Endodermal cell (in vitro differentiated cells): ENCODE measurements around the gene TRPV6. TPM values are rescaled to one million over a fixed set of nuclear protein-coding genes. Genes with fewer than 3 reads are reported as not detected.
A peak's percentile ranks its signal among the peaks of the same experiment; 100 is the strongest.

Experiments used
- DNase-seq: peaks from one replicate; pipeline ENCODE4 v3.0.0-alpha.2; 2017
- H3K27ac ChIP-seq: 2 replicates; pipeline ENCODE4 v1.5.1; 2013; ENCODE audit warnings: mild to moderate bottlenecking, low read depth, low read length, moderate library complexity
- H3K27me3 ChIP-seq: 2 replicates; pipeline ENCODE4 v1.6.1; 2013; ENCODE audit warnings: mild to moderate bottlenecking, low read length, moderate library complexity; ENCODE audit not compliant: insufficient read depth, control insufficient read depth, poor library complexity, severe bottlenecking
- H3K36me3 ChIP-seq: 2 replicates; pipeline ENCODE4 v1.7.0; 2013; ENCODE audit warnings: mild to moderate bottlenecking, low read length, moderate library complexity; ENCODE audit not compliant: control insufficient read depth, insufficient read depth
- H3K4me1 ChIP-seq: one replicate; pipeline ENCODE4 v1.7.0; 2013; ENCODE audit warnings: low read length; ENCODE audit not compliant: control insufficient read depth, insufficient read depth
- H3K4me3 ChIP-seq: 2 replicates; pipeline ENCODE4 v1.5.1; 2013; ENCODE audit warnings: mild to moderate bottlenecking, low read length, moderate library complexity
- H3K9ac ChIP-seq: 2 replicates; pipeline ENCODE4 v1.6.1; 2013; ENCODE audit warnings: mild to moderate bottlenecking, low read length, moderate library complexity; ENCODE audit not compliant: poor library complexity, severe bottlenecking; ENCODE audit errors: extremely low read depth
- H3K9me3 ChIP-seq: 2 replicates; pipeline ENCODE4 v1.6.1; 2013; ENCODE audit warnings: mild to moderate bottlenecking, low read length, moderate library complexity; ENCODE audit not compliant: control insufficient read depth
- H3K27ac Mint-ChIP-seq: 2 replicates; pipeline ENCODE4 v1.8.0; 2020; ENCODE audit warnings: mixed read lengths
- H3K27me3 Mint-ChIP-seq: 2 replicates; pipeline ENCODE4 v1.8.0; 2021; ENCODE audit warnings: mild to moderate bottlenecking, mixed read lengths; ENCODE audit not compliant: insufficient read depth
- H3K36me3 Mint-ChIP-seq: 2 replicates; pipeline ENCODE4 v1.8.0; 2020; ENCODE audit warnings: low read depth, mixed read lengths
- H3K4me1 Mint-ChIP-seq: 2 replicates; pipeline ENCODE4 v1.8.0; 2020; ENCODE audit warnings: mixed read lengths
- H3K4me3 Mint-ChIP-seq: 2 replicates; pipeline ENCODE4 v1.8.0; 2020; ENCODE audit warnings: mild to moderate bottlenecking, moderate library complexity, mixed read lengths
- H3K9me3 Mint-ChIP-seq: 2 replicates; pipeline ENCODE4 v1.8.0; 2020; ENCODE audit warnings: mild to moderate bottlenecking, mixed read lengths
- WGBS, 2 experiments: methylation state at CpG; one replicate each; pipeline versions ENCODE4 v1.1.5 to v1.1.7; 2013; ENCODE audit warnings: missing lambda C conversion rate in 2 of 2, mixed read lengths in 1 of 2; ENCODE audit not compliant: insufficient coverage in 1 of 2, insufficient read length in 1 of 2; 5-methylcytosine and 5-hydroxymethylcytosine counted together
- total RNA-seq, 2 donors: library from RNA; stranded (reverse); fragmentation: NEBNext Ultra II Directional in 1 of 2; extraction: Animal tissue kit (Norgen Biotek cat#: 25700) in 1 of 2; gene quantifications; 2 replicates in 1 of 2; 3 replicates in 1 of 2; pipeline ENCODE4 v1.2.1, GENCODE V29; 2021
- TF ChIP-seq, protein P1 (sequence below): fragments of 200-600 bp; sonication (generic); conservative IDR thresholded peaks from 2 replicates; pipeline ENCODE4 v1.5.0; 2021; ENCODE audit warnings: antibody characterized with exemption, mild to moderate bottlenecking

TRPV6 gene
- total RNA-seq, 2 donors from 2014 or later = 2.7 to 4.1 TPM

DNA sequence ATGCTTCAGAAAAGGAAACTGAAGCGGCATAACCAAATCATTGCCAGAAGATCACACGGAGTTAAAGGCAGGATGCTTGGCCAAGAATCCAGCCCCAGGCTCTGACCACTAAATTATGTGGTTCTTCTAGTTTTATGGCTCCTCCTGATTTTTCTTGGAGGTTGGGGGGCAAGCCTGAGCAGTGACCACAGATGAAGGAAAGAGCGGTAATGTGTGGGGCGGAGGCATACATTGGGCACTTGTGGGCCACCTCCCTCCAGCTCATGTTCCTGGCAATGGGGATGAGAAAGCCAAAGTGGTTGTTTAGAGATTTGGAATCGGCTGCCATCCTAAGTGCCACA, 3.2 kb downstream of the TRPV6 start:
- TF ChIP-seq, protein P1, sequence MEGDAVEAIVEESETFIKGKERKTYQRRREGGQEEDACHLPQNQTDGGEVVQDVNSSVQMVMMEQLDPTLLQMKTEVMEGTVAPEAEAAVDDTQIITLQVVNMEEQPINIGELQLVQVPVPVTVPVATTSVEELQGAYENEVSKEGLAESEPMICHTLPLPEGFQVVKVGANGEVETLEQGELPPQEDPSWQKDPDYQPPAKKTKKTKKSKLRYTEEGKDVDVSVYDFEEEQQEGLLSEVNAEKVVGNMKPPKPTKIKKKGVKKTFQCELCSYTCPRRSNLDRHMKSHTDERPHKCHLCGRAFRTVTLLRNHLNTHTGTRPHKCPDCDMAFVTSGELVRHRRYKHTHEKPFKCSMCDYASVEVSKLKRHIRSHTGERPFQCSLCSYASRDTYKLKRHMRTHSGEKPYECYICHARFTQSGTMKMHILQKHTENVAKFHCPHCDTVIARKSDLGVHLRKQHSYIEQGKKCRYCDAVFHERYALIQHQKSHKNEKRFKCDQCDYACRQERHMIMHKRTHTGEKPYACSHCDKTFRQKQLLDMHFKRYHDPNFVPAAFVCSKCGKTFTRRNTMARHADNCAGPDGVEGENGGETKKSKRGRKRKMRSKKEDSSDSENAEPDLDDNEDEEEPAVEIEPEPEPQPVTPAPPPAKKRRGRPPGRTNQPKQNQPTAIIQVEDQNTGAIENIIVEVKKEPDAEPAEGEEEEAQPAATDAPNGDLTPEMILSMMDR = no peak
- Histone ChIP-seq H3K4me1 (no peaks in the 10 kb centered on the region), H3K27ac (no peak overlapping the region), H3K9ac (no peak overlapping the region), H3K4me3 (no peak overlapping the region), H3K36me3 (no peaks in the 10 kb centered on the region), H3K9me3 (no peaks in the 10 kb centered on the region), H3K27me3 (peaks cover 5% of the 10 kb centered on the region)
- Mint-ChIP-seq H3K27ac (no peak overlapping the region), H3K4me3 (no peak overlapping the region), H3K4me1 (peaks cover 7% of the 10 kb centered on the region), H3K27me3 (peaks cover 21% of the 10 kb centered on the region), H3K9me3 (no peaks in the 10 kb centered on the region), H3K36me3 (no peaks in the 10 kb centered on the region)
- 87 to 100% methylated on average over 2 to 5 of the region's 5 CpGs for WGBS, 2 experiments
- DNase-seq = peak; percentile 1

DNA sequence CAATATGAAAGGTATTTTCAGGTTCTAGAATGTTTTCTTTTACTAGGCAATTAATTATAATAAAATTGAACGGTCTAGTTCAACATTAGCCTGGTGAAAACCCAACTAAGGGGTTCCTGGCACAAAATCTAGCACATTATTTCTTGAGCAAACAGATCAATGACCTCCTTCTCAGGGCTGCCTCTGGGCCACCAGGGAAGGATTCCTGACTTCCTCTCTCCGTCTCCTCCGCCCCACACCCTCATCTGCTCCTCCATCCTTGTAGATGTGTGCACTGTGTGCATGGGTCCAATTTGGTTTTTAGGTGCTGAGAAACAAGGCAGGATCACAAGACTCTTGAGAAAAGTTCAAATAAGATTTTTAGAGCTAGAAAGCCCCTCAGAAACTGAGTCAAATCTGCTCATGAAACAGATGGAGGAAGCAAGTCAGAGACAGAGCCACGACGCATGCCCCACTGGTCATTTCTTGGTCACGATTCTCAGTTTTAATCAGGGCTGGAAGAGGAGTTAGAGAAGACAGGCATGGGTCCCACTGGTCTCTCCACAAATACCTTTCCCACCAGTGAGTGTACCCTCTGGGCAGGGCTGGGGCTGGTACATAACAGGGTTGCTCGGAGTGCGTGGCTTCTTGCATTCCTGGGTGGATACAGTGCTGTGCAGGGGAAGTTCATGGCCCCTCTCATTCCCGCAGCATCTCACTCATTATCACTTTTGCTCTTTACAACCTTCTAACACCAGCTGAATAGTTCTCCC, 3.8 kb downstream of the TRPV6 start:
- Mint-ChIP-seq H3K9me3 (no peaks in the 10 kb centered on the region), H3K27me3 (peaks cover 22% of the 10 kb centered on the region), H3K36me3 (no peaks in the 10 kb centered on the region), H3K4me1 (peaks cover 7% of the 10 kb centered on the region), H3K4me3 (no peak overlapping the region), H3K27ac (no peak overlapping the region)
- Histone ChIP-seq H3K36me3 (no peaks in the 10 kb centered on the region), H3K27ac (no peak overlapping the region), H3K9ac (no peak overlapping the region), H3K27me3 (peaks cover 5% of the 10 kb centered on the region), H3K4me3 (no peak overlapping the region), H3K4me1 (no peaks in the 10 kb centered on the region), H3K9me3 (no peaks in the 10 kb centered on the region)
- TF ChIP-seq, protein P1 = no peak
- 92 to 93% methylated on average over 6 to 9 of the region's 9 CpGs for WGBS, 2 experiments
- DNase-seq = peak; percentile 30

DNA sequence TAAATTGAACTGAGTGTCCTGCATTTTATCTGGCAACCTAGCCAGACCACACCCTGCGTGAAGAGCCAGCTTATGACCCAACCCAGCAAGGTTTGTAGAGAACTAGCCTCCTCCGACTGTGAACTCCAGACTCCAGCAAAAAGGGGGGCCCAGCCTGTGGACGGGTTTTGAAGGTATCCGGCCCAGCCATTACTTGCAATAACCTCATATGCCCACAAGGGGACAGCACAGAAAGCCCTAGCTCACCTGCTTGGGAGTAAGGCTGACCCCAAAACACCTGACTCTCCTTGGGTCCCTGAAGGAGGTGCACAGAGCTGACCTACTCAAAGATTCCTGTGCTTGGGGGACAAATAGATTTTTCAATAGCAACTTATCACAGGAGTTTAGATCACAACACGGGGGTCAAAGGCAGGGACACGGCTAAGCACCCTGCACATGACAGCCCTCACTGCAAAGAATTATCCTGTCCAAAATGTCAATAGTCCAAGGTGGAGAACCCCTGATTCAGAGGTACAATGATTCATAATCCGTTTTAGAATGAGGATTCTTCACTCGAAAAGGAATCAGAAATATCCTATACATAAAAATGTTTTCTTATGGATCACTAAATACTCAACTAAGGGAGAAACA, 4.6 kb downstream of the TRPV6 start:
- Mint-ChIP-seq H3K27me3 (peaks cover 23% of the 10 kb centered on the region), H3K36me3 (no peaks in the 10 kb centered on the region), H3K9me3 (no peaks in the 10 kb centered on the region), H3K27ac (no peak overlapping the region), H3K4me1 (peaks cover 6% of the 10 kb centered on the region), H3K4me3 (no peak overlapping the region)
- no peak overlapping the region for H3K9ac ChIP-seq
- H3K36me3 ChIP-seq = no peaks in the 10 kb centered on the region
- 43 to 49% methylated on average over 5 to 7 of the region's 8 CpGs for WGBS, 2 experiments
- H3K27me3 ChIP-seq = peaks cover 5% of the 10 kb centered on the region
- H3K9me3 ChIP-seq = no peaks in the 10 kb centered on the region
- no peak overlapping the region for H3K27ac ChIP-seq
- peak; percentile 89 for DNase-seq
- H3K4me1 ChIP-seq = no peaks in the 10 kb centered on the region
- H3K4me3 ChIP-seq = no peak overlapping the region
- TF ChIP-seq, protein P1 = peak; percentile 90
